ENCODE measurements around the gene XYLT1. TPM values are rescaled to one million over a fixed set of nuclear protein-coding genes. Genes with fewer than 3 reads are reported as not detected.

Gene XYLT1
- total RNA-seq, 2 donors from 2014 or later: 5.1 to 19.3 TPM

- Histone ChIP-seq H3K4me3 (no peak overlapping the region), H3K27ac (no peak overlapping the region), H3K4me1 (replicated peaks) (no peaks in the 10 kb centered on the region), H3K9me3 (no peaks in the 10 kb centered on the region), H3K27me3 (replicated peaks; ENCODE audit: insufficient read depth) (no peaks in the 10 kb centered on the region), H3K36me3 (no peaks in the 10 kb centered on the region)
- DNase-seq (ENCODE audit: low spot score): no peak
- TF ChIP-seq, protein P1, sequence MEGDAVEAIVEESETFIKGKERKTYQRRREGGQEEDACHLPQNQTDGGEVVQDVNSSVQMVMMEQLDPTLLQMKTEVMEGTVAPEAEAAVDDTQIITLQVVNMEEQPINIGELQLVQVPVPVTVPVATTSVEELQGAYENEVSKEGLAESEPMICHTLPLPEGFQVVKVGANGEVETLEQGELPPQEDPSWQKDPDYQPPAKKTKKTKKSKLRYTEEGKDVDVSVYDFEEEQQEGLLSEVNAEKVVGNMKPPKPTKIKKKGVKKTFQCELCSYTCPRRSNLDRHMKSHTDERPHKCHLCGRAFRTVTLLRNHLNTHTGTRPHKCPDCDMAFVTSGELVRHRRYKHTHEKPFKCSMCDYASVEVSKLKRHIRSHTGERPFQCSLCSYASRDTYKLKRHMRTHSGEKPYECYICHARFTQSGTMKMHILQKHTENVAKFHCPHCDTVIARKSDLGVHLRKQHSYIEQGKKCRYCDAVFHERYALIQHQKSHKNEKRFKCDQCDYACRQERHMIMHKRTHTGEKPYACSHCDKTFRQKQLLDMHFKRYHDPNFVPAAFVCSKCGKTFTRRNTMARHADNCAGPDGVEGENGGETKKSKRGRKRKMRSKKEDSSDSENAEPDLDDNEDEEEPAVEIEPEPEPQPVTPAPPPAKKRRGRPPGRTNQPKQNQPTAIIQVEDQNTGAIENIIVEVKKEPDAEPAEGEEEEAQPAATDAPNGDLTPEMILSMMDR (IDR thresholded peaks at IDR 0.05): no peak
- TF ChIP-seq POLR2AphosphoS5 (IDR thresholded peaks at IDR 0.05) (no peak), POLR2A (IDR thresholded peaks at IDR 0.05) (no peak)
- 90% methylated on average over 5 of the region's 5 CpGs for WGBS
- intact Hi-C loops (cut with DNase I): no loop called here
These were observed 35.4 kb downstream of the XYLT1 start for GRCh38 chr16:17435318-17435717.

GRCh38 chr16:17433577-17434451 lies 36.9 kb downstream of the XYLT1 start:
- 87% methylated on average over 13 of the region's 13 CpGs for WGBS
- no peaks in the 10 kb centered on the region for H3K4me1 ChIP-seq (replicated peaks)
- no peak overlapping the region for H3K4me3 ChIP-seq
- no peak overlapping the region for H3K27ac ChIP-seq
- H3K9me3 ChIP-seq: no peaks in the 10 kb centered on the region
- intact Hi-C loops (cut with DNase I): no loop called here
- no peaks in the 10 kb centered on the region for H3K36me3 ChIP-seq
- TF ChIP-seq POLR2A (IDR thresholded peaks at IDR 0.05) (no peak), POLR2AphosphoS5 (IDR thresholded peaks at IDR 0.05) (no peak)
- TF ChIP-seq, protein P1 (IDR thresholded peaks at IDR 0.05): no peak
- no peaks in the 10 kb centered on the region for H3K27me3 ChIP-seq (replicated peaks; ENCODE audit: insufficient read depth)
- no peak for DNase-seq (ENCODE audit: low spot score)

DNA sequence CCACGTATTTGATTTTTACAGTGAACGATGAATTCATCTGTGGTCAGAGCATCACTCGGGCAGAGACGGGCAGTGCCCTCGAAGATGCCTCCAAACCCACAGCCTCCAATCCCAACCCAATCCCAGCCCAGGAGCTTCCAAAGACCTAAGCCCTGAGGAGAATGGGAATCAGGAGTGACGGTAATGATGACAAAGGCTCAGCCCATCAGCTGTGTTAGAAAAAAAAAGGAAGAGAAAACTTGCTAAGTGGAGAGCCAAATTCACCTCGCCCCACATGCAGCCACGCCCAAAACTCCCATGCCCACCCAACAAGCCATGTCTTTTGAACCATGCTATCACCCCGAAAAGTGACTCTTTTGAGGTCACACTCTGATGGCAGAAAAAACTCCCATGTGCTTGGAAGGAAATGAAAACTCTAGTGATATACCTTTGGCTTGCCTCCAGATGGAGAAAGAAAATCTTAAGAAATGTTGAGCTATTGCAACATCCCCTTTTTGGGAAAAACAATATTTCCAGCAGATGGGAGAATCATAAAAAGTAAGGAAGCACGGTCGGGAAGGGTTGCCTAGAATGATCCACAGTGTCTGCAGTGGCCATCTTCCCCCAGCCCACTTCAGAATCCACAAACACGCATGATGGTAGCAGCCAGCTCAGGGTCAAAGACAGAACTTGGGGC lies 37.7 kb downstream of the XYLT1 start:
- no peak overlapping the region for H3K27ac ChIP-seq
- no peaks in the 10 kb centered on the region for H3K36me3 ChIP-seq
- no peak for DNase-seq (ENCODE audit: low spot score)
- no peaks in the 10 kb centered on the region for H3K9me3 ChIP-seq
- intact Hi-C loops (cut with DNase I): no loop called here
- 85% methylated on average over 12 of the region's 12 CpGs for WGBS
- no peak for TF ChIP-seq POLR2A (IDR thresholded peaks at IDR 0.05)
- no peak for TF ChIP-seq POLR2AphosphoS5 (IDR thresholded peaks at IDR 0.05)
- TF ChIP-seq, protein P1 (IDR thresholded peaks at IDR 0.05): no peak
- no peaks in the 10 kb centered on the region for H3K27me3 ChIP-seq (replicated peaks; ENCODE audit: insufficient read depth)
- H3K4me3 ChIP-seq: no peak overlapping the region
- H3K4me1 ChIP-seq (replicated peaks): no peaks in the 10 kb centered on the region

DNA sequence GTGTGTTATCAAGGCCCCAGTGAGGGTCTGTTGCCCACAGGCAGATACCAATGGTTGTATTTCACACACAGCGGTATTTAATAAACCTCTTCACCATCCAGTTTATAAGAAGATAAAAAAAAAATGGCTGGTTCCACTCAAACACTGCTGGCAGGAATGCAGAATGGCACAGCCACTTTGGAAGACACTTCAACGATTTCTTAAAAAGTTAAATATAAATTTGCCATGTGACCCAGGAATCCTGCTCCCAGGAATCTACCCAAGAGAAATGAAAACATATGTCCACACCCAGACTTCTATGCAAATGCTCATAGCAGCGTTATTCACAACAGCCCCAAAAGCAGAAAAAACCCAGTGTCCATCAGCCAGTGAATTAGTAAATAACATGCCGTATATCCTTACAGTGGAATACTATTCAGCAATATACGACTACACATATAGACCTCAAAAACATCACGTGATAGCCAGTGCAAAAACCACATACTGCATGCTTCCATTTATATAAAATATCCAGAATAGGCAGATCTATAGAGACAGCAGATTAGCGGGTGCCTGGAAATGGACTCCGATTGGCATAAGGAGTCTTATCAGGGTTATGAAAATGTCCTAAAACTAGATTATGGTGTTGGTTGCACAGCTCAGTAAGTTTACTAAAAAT lies 38.7 kb downstream of the XYLT1 start:
- Histone ChIP-seq H3K36me3 (no peaks in the 10 kb centered on the region), H3K27me3 (replicated peaks; ENCODE audit: insufficient read depth) (no peaks in the 10 kb centered on the region), H3K27ac (no peak overlapping the region), H3K9me3 (no peaks in the 10 kb centered on the region), H3K4me1 (replicated peaks) (no peaks in the 10 kb centered on the region), H3K4me3 (no peak overlapping the region)
- DNase-seq (ENCODE audit: low spot score): no peak
- 90% methylated on average over 8 of the region's 8 CpGs for WGBS
- TF ChIP-seq, protein P1 (IDR thresholded peaks at IDR 0.05): no peak
- intact Hi-C loops (cut with DNase I): no loop called here
